Stimulated activated CD4-positive, alpha-beta T cell treated with anti-CD3 and anti-CD28 coated beads, Interleukin-2, amount 100 ng/mL, for 24 hours (primary cell): ENCODE measurements around the gene PLCH2.
"Not testable (repeated sequence)": the region's sequence is repeated elsewhere in the genome, so short reads cannot be mapped to it uniquely, and the experiment has no call there.

ENCODE experiments used
- DNase-seq, 2 donors: peaks; one replicate each; pipeline ENCODE4 v3.0.0-alpha.2; 2020

PLCH2 gene

GRCh38 chr1:2547210-2548067 lies 71.3 kb downstream of the PLCH2 start:
- DNase-seq = peak; percentile 59 to 68

GRCh38 chr1:2548068-2548589 lies 72.0 kb downstream of the PLCH2 start:
- peak; percentile 86 to 87 for DNase-seq

DNA sequence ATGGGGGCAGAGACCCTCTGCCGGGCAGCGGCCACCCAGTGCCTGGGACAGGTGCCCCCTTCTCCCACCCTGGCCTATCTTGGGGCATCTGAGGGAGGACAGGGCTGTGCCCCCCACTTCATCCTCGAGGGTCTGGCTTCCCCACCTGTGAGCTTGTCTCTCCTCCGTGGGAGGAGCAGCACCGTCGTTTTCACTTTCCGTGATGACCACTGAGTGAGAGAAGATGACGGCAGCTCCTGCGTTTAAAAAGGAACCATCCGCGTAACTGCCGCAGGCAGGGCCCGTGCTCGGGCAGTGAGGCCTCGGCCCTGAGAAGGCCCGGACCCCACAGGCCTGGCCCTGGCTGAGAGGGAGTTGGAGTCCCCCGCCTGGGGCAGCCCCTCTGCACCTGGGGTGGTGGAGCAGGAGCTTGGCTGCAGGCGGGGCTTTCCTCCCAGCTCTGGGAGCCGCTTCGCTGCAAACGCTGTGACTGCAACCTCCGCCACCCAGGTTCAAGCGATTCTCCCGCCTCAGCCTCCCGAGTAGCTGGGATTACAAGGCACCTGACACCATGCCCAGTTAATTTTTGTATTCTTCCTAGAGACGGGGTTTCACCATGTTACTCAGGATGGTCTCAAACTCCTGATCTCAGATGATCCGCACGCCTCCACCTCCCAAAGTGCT lies 73.4 kb downstream of the PLCH2 start:
- DNase-seq = not testable (repeated sequence)

GRCh38 chr1:2550309-2550861 lies 74.3 kb downstream of the PLCH2 start:
- DNase-seq = not testable (repeated sequence)

DNA sequence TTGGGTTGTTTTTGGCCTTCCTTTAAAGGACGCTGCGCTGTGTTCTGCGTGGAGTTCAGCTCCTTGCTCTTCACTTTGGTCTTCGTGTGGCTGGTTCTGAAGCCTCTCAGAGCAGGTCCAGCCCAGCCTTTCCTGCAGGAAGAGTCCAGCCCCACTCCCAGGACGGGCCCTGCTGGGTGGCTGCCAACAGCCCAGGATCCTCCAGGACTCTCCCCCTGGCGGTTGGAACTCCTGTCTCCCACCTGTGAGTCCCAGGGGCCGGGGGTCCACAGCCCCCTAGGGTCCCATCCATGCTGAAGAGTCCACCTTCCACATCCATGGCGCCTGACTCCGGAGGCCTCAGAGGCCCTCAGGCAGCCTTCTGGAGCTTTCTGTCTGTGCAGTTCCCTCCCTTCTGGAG lies 75.5 kb downstream of the PLCH2 start:
- DNase-seq = not testable (repeated sequence)

DNA sequence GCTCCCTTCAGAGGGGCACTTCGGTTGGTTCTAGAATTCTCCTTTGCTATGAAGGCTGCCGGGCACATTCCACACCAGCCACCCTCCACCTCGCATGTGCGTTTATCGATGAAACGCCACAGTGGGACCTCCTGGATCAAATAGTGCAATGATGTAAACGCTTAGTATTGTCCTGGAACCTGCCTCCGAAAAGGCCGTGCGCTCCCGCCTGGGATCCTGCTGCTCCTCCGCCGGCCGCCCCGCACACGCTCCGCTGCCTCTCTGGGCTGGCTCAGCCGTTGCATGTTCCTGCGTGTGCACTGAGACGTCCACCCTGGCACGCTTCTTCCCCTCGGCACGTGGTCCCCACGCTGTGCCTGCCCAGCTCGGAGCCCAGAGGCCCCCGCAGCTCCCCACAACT lies 76.1 kb downstream of the PLCH2 start:
- DNase-seq = no peak

- DNase-seq = not testable (repeated sequence)
These were observed 77.0 kb downstream of the PLCH2 start for GRCh38 chr1:2553076-2553475.

GRCh38 chr1:2553871-2554620 lies 78.0 kb downstream of the PLCH2 start:
- no peak for DNase-seq

- DNase-seq = peak; percentile 55 to 62
These were observed 78.7 kb downstream of the PLCH2 start for GRCh38 chr1:2554621-2555387.
